CD8-positive, alpha-beta memory T cell (primary cell): ENCODE results near the gene SPATA31E1. TPM values are rescaled to one million over a fixed set of nuclear protein-coding genes. Genes with fewer than 3 reads are reported as not detected.
"Not testable (repeated sequence)": the region's sequence is repeated elsewhere in the genome, so short reads cannot be mapped to it uniquely, and the experiment has no call there.

Experiments used
- CTCF ChIA-PET: fragments of 350-600 bp; sonication (Branson Sonifier 250); formaldehyde crosslinking; loops from one replicate; lab custom pipeline; 2021; ENCODE audit warnings: antibody characterized with exemption; lab: Charles Lee
- POLR2A ChIA-PET: fragments of 350-600 bp; sonication (Branson Sonifier 250); formaldehyde crosslinking; loops from one replicate; lab custom pipeline; 2021; ENCODE audit warnings: antibody characterized with exemption; lab: Charles Lee
- DNase-seq, 5 donors: peaks; one replicate each; pipeline versions ENCODE4 v3.0.0 to v3.0.0-alpha.2; 2020 to 2022; ENCODE audit warnings: mixed read lengths in 1 of 5
- H3K27ac ChIP-seq: one replicate; pipeline ENCODE4 v1.7.0; 2013; ENCODE audit warnings: low read depth, mild to moderate bottlenecking, low read length, moderate library complexity
- H3K27me3 ChIP-seq: 2 replicates; pipeline ENCODE4 v1.7.0; 2013; ENCODE audit warnings: low read length, mild to moderate bottlenecking; ENCODE audit not compliant: insufficient read depth, poor library complexity, severe bottlenecking
- H3K36me3 ChIP-seq: 2 replicates; pipeline ENCODE4 v1.7.0; 2013; ENCODE audit warnings: mild to moderate bottlenecking, low read length, moderate library complexity; ENCODE audit not compliant: insufficient read depth
- H3K4me1 ChIP-seq: 2 replicates; pipeline ENCODE4 v1.7.0; 2013; ENCODE audit warnings: mild to moderate bottlenecking, low read length, moderate library complexity; ENCODE audit not compliant: insufficient read depth
- H3K4me3 ChIP-seq: 2 replicates; pipeline ENCODE4 v1.7.0; 2013; ENCODE audit warnings: mild to moderate bottlenecking, low read length
- H3K9me3 ChIP-seq: 2 replicates; pipeline ENCODE4 v1.7.0; 2013; ENCODE audit warnings: mild to moderate bottlenecking, low read length
- H3K27ac Mint-ChIP-seq, 8 donors: one replicate each; pipeline ENCODE4 v1.8.0; 2020 to 2021; ENCODE audit warnings: mixed read lengths in 8 of 8, mild to moderate bottlenecking in 6 of 8, inconsistent platforms in 3 of 8, moderate library complexity in 3 of 8
- H3K27me3 Mint-ChIP-seq, 2 donors: one replicate each; pipeline ENCODE4 v1.8.0; 2020 to 2021; ENCODE audit warnings: mixed read lengths in 2 of 2, mild to moderate bottlenecking in 1 of 2, moderate library complexity in 1 of 2
- H3K36me3 Mint-ChIP-seq, 3 donors: one replicate each; pipeline ENCODE4 v1.8.0; 2020 to 2021; ENCODE audit warnings: mixed read lengths in 3 of 3, inconsistent platforms in 1 of 3, mild to moderate bottlenecking in 1 of 3
- H3K4me1 Mint-ChIP-seq, 3 donors: one replicate each; pipeline ENCODE4 v1.8.0; 2020 to 2021; ENCODE audit warnings: mixed read lengths in 3 of 3, inconsistent platforms in 1 of 3, mild to moderate bottlenecking in 1 of 3
- H3K4me3 Mint-ChIP-seq, 7 donors: one replicate each; pipeline ENCODE4 v1.8.0; 2020 to 2021; ENCODE audit warnings: mixed read lengths in 7 of 7, mild to moderate bottlenecking in 6 of 7, moderate library complexity in 4 of 7, inconsistent platforms in 2 of 7
- H3K9me3 Mint-ChIP-seq, 5 donors: one replicate each; pipeline ENCODE4 v1.8.0; 2020 to 2022; ENCODE audit warnings: mixed read lengths in 5 of 5, mild to moderate bottlenecking in 3 of 5, moderate library complexity in 2 of 5, inconsistent platforms in 1 of 5
- polyA plus RNA-seq: library from polyadenylated mRNA; unstranded; fragments of 300-500 nt; fragmentation: Illumina TruSeq; gene quantifications from one replicate; pipeline ENCODE4 v1.2.3, GENCODE V29; 2021
- total RNA-seq, 2 experiments: library from RNA; stranded (reverse); gene quantifications; one replicate each; pipeline ENCODE4 v1.2.3, GENCODE V29; 2021

SPATA31E1 gene
- total and polyA plus RNA-seq, 3 experiments from 2014 or later: not detected

DNA sequence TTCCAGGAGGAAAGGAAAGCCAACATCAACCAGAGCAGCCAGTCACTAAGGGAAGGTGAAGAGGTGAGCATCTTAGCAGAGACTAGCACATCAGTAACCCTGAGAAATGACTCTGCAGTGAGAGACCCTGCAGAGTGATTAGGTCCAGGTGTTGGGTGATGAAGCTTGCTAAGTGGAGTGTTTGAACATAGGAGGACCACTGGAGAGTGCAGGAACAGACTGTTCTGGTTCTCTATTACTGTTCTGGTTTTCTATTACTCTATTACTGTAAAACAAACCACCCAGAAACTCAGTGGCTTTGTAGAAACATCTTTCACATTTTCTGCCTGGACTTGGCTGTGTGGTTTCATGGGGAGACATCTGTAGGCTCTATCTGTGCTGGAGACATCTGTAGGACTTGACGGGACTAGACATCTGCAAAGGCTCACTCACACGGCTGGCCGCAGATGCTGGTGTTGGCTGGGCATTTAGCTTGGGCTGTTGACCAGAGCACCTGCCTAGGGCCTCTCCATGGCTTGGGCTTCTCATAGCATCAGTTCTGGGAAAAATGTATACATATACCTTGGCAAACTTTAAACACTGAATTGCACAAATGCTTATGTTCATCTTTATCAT lies 33.4 kb upstream of the SPATA31E1 start:
- ChIA-PET CTCF (no interaction called here), POLR2A (no interaction called here)
- H3K36me3 Mint-ChIP-seq: no peaks in the 10 kb centered on the region
- H3K27me3 Mint-ChIP-seq: peaks cover 1 to 12% of the 10 kb centered on the region in 2 donors
- Histone ChIP-seq H3K27ac (no peak overlapping the region), H3K4me1 (no peaks in the 10 kb centered on the region), H3K4me3 (no peak overlapping the region), H3K27me3 (no peaks in the 10 kb centered on the region), H3K36me3 (no peaks in the 10 kb centered on the region), H3K9me3 (no peaks in the 10 kb centered on the region)
- H3K4me1 Mint-ChIP-seq: no peaks in the 10 kb centered on the region
- H3K4me3 Mint-ChIP-seq: no peak overlapping the region
- no peak for DNase-seq
- no peak overlapping the region for H3K27ac Mint-ChIP-seq
- H3K9me3 Mint-ChIP-seq: no peaks in the 10 kb centered on the region

DNA sequence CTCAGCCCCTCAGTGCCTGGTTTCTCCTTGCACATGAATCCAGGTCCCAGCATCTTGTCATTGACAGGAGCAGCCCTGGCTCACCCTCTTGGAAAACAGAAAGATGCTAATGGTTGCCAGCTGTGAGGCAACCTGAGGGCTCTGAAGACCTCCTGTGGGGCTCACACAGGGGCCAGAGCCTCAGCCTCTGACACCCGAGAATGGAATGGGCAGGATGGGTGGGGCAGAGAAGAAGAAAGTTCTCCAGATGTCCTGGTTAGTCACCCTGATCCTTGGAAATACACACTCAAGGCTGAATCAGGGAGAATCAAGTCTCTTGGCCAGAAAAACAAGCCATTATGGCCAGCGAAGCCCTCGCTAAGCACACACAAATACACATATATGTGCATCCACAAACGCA lies 32.3 kb upstream of the SPATA31E1 start:
- Histone ChIP-seq H3K4me3 (no peak overlapping the region), H3K36me3 (no peaks in the 10 kb centered on the region), H3K9me3 (no peaks in the 10 kb centered on the region), H3K27me3 (no peaks in the 10 kb centered on the region), H3K27ac (no peak overlapping the region), H3K4me1 (no peaks in the 10 kb centered on the region)
- DNase-seq: no peak
- Mint-ChIP-seq H3K4me1 (no peaks in the 10 kb centered on the region), H3K9me3 (no peaks in the 10 kb centered on the region), H3K36me3 (no peaks in the 10 kb centered on the region), H3K27me3 (peaks cover 1 to 6% of the 10 kb centered on the region in 2 donors), H3K4me3 (no peak overlapping the region), H3K27ac (peak overlapping the region in 1 of 8 donors; percentile 26)
- POLR2A ChIA-PET: no interaction called here
- CTCF ChIA-PET: no interaction called here

DNA sequence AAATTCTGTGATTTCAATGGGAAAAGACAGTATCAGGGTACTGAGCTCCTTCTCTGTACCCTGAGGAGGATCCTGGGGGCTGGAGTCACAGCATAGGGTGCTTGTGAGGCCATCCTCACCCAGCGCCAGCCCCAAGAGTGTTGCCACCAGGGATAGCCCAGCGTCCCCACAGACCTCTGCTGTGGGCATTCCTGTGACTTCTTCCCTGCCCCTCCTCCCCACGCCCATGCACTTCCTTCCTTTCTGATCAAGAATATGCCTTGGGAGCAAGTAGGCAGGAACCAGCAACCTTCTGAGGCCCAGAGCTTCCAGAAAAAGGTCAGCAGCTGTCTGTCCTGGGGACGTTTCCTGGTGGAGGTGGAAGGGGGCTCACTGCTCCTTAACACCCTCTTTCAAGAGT lies 31.5 kb upstream of the SPATA31E1 start:
- H3K4me3 ChIP-seq, H3K36me3 ChIP-seq, H3K4me1 ChIP-seq, H3K4me1 Mint-ChIP-seq, H3K4me3 Mint-ChIP-seq, H3K27me3 ChIP-seq, H3K9me3 Mint-ChIP-seq, CTCF ChIA-PET, H3K36me3 Mint-ChIP-seq, H3K27me3 Mint-ChIP-seq, H3K27ac ChIP-seq, POLR2A ChIA-PET, H3K27ac Mint-ChIP-seq, H3K9me3 ChIP-seq, DNase-seq: not testable (repeated sequence)

DNA sequence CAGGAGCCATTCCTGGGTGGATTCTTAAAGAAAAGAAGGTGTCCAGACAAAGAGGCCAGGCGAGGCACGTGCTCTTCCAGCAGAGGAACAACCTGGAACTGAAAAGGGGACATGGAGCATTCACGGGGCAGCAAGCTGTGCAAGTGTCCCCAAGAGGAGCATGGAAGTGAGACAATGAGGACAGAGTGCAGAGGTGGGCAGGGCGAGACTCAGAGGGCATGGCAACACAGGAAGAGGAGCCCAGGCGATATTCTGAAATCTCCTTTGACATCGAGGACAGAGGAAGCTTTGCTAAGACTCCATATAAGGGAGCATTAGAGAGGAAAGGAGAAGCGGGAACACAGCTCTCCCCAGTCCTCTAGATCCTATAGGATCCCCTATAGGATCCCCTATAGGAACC lies 29.4 kb upstream of the SPATA31E1 start:
- Histone ChIP-seq H3K27ac (no peak overlapping the region), H3K36me3 (no peaks in the 10 kb centered on the region), H3K27me3 (no peaks in the 10 kb centered on the region), H3K4me1 (no peaks in the 10 kb centered on the region), H3K9me3 (no peaks in the 10 kb centered on the region), H3K4me3 (no peak overlapping the region)
- peaks cover 4 to 6% of the 10 kb centered on the region in 2 donors for H3K27me3 Mint-ChIP-seq
- peaks cover 0 to 6% (median 0%) of the 10 kb centered on the region in 5 donors for H3K9me3 Mint-ChIP-seq
- CTCF ChIA-PET: no interaction called here
- H3K27ac Mint-ChIP-seq: no peak overlapping the region
- no peak overlapping the region for H3K4me3 Mint-ChIP-seq
- H3K4me1 Mint-ChIP-seq: no peaks in the 10 kb centered on the region
- H3K36me3 Mint-ChIP-seq: no peaks in the 10 kb centered on the region
- POLR2A ChIA-PET: no interaction called here
- no peak for DNase-seq

DNA sequence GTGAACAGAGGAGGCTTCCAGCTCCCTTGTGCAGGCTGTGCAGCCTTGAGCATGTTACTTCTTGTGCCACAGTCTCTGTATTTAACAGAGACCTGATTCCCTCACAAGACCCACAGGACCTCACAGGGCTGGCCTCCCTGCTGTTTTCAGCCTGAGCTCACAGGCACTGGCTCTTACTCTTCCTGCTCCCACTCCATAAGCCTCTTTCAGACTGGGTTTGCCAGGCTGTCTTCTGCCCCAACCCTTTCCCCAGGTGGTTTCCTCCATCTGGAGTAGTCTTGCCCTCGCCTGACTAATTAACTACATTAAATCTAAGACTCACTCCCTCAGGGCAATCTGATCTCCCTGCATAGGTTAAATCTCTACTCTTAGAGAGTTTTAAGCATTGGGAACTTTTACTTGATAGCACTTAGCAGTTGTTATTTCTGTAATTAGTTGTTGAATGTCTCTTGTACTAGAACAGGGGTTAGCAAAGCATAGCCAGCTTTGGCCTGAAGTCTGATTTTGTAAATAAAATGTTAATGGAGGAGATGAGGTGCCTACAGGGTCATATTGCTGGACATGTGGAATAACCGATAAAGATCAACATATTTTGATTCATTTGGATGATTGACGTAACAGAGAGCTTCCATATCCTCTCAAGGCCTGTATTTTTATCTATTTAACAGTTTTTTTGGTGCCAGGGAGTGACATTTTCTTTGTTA lies 28.6 kb upstream of the SPATA31E1 start:
- Mint-ChIP-seq H3K27me3 (peaks cover 3 to 6% of the 10 kb centered on the region in 2 donors), H3K4me3 (no peak overlapping the region), H3K4me1 (no peaks in the 10 kb centered on the region), H3K36me3 (no peaks in the 10 kb centered on the region), H3K9me3 (peaks cover 0 to 6% (median 1%) of the 10 kb centered on the region in 5 donors), H3K27ac (no peak overlapping the region)
- DNase-seq: no peak
- Histone ChIP-seq H3K27me3 (no peaks in the 10 kb centered on the region), H3K27ac (no peak overlapping the region), H3K4me1 (no peaks in the 10 kb centered on the region), H3K4me3 (no peak overlapping the region), H3K9me3 (no peaks in the 10 kb centered on the region), H3K36me3 (no peaks in the 10 kb centered on the region)
- POLR2A ChIA-PET: no interaction called here
- CTCF ChIA-PET: no interaction called here

DNA sequence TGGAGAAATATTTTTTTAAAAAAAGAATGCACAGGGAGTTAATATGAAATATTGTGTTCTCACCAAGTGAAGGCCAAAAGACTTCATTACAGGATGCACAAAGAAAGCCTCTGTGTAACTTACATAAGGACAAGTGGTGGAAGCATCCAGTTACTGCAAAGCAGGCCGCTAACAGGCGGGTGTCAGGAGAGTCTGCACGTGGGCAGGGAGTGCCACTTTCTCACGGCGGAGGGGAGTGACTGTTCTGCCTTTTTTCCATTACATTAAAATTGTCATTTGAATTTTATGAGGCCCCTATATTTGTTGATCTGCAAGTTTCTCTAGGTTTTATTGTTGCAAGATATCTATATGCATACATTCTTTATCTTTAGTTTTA lies 28.1 kb upstream of the SPATA31E1 start:
- Histone ChIP-seq H3K27me3 (no peaks in the 10 kb centered on the region), H3K36me3 (no peaks in the 10 kb centered on the region), H3K27ac (no peak overlapping the region), H3K4me1 (no peaks in the 10 kb centered on the region), H3K4me3 (no peak overlapping the region), H3K9me3 (no peaks in the 10 kb centered on the region)
- CTCF ChIA-PET: no interaction called here
- Mint-ChIP-seq H3K27ac (no peak overlapping the region), H3K4me1 (no peaks in the 10 kb centered on the region), H3K36me3 (peaks cover 0 to 3% (median 0%) of the 10 kb centered on the region in 3 donors), H3K9me3 (peaks cover 0 to 6% (median 2%) of the 10 kb centered on the region in 5 donors), H3K27me3 (peaks cover 5 to 6% of the 10 kb centered on the region in 2 donors), H3K4me3 (no peak overlapping the region)
- no peak for DNase-seq
- POLR2A ChIA-PET: no interaction called here

DNA sequence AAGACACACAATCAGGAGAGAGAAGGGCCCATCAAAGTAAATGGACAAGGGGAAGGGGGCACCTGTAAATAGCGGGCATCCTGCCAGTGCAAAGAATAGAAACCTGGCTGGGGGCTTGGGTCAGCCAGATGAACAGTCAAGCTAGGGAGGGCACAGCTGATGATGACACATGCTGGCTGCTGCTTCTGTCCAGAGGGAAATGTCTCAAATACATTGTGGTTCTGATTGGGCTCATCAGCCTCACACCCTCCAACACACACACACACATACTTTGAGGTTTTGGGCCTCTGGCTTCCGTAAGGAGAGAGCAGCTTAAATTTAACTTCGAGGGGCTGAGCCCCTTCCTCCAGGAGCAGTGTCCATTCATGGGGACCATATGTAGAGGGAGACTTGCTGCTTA lies 27.6 kb upstream of the SPATA31E1 start:
- POLR2A ChIA-PET: no interaction called here
- Histone ChIP-seq H3K36me3 (no peaks in the 10 kb centered on the region), H3K27ac (no peak overlapping the region), H3K9me3 (no peaks in the 10 kb centered on the region), H3K27me3 (no peaks in the 10 kb centered on the region), H3K4me1 (no peaks in the 10 kb centered on the region), H3K4me3 (no peak overlapping the region)
- H3K4me1 Mint-ChIP-seq: no peaks in the 10 kb centered on the region
- DNase-seq: no peak
- H3K27ac Mint-ChIP-seq: no peak overlapping the region
- CTCF ChIA-PET: no interaction called here
- H3K36me3 Mint-ChIP-seq: peaks cover 0 to 3% (median 0%) of the 10 kb centered on the region in 3 donors
- peaks cover 0 to 6% (median 2%) of the 10 kb centered on the region in 5 donors for H3K9me3 Mint-ChIP-seq
- peaks cover 5 to 6% of the 10 kb centered on the region in 2 donors for H3K27me3 Mint-ChIP-seq
- H3K4me3 Mint-ChIP-seq: no peak overlapping the region

DNA sequence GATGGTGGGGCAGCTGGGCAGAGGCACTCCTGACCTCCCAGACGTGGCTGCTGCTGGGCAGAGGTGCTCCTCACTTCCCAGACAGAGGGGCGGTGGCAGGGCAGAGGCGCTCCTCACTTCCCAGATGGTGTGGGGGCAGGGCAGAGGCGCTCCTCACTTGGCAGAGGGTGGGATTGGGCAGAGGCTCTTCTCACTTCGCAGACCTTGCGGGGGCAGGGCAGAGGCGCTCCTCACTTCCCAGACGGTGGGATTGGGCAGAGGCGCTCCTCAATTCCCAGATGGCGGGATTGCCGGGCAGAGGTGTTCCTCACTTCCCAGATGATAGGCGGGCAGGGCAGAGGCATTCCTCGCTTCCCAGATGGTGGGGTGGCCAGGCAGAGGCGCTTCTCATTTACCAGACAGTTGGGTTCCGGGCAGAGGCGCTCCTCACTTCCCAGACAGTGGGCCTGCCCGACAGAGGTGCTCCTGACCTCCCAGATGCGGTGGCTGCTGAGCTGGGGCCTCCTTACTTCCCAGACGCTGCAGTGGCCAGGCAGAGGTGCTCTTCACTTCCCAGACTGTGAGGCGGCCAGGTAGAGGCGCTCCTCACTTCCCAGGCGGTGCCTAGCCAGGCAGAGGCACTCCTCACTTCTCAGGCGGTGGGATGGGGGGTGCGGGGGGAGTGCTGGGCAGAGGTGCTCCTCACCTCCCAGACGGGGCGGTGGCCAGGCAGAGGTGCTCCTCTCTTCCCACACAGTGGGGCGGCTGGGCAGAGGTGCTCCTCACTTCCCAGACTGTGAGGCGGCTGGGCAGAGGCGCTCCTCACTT lies 25.3 kb upstream of the SPATA31E1 start:
- H3K27me3 Mint-ChIP-seq: peaks cover 0 to 5% of the 10 kb centered on the region in 2 donors
- no peak overlapping the region for H3K27ac ChIP-seq
- DNase-seq: no peak
- ChIA-PET POLR2A (no interaction called here), CTCF (no interaction called here)
- H3K36me3 ChIP-seq: no peaks in the 10 kb centered on the region
- H3K27ac Mint-ChIP-seq: no peak overlapping the region
- no peaks in the 10 kb centered on the region for H3K9me3 ChIP-seq
- H3K9me3 Mint-ChIP-seq: peaks cover 6 to 13% (median 6%) of the 10 kb centered on the region in 5 donors
- no peak overlapping the region for H3K4me3 ChIP-seq
- no peak overlapping the region for H3K4me3 Mint-ChIP-seq
- no peaks in the 10 kb centered on the region for H3K4me1 Mint-ChIP-seq
- H3K27me3 ChIP-seq: no peaks in the 10 kb centered on the region
- H3K4me1 ChIP-seq: no peaks in the 10 kb centered on the region
- peaks cover 0 to 3% (median 0%) of the 10 kb centered on the region in 3 donors for H3K36me3 Mint-ChIP-seq
